Stimulated activated naive CD8-positive, alpha-beta T cell treated with anti-CD3 and anti-CD28 coated beads, Interleukin-15, Interleukin-2, amounts not matched to agents 100 U/mL and 50 U/mL, for 24 hours (primary cell): ENCODE data around the gene BABAM2.
A peak's percentile ranks its signal among the peaks of the same experiment; 100 is the strongest.
"Not testable (repeated sequence)": the region's sequence is repeated elsewhere in the genome, so short reads cannot be mapped to it uniquely, and the experiment has no call there.

Source experiments
- ATAC-seq: fragments of 150-1000 bp; cut with Tn5 transposase; one replicate; pipeline ENCODE4 v1.10.0; 2021
- DNase-seq: peaks from one replicate; pipeline ENCODE4 v3.0.0; 2021

BABAM2 gene

DNA sequence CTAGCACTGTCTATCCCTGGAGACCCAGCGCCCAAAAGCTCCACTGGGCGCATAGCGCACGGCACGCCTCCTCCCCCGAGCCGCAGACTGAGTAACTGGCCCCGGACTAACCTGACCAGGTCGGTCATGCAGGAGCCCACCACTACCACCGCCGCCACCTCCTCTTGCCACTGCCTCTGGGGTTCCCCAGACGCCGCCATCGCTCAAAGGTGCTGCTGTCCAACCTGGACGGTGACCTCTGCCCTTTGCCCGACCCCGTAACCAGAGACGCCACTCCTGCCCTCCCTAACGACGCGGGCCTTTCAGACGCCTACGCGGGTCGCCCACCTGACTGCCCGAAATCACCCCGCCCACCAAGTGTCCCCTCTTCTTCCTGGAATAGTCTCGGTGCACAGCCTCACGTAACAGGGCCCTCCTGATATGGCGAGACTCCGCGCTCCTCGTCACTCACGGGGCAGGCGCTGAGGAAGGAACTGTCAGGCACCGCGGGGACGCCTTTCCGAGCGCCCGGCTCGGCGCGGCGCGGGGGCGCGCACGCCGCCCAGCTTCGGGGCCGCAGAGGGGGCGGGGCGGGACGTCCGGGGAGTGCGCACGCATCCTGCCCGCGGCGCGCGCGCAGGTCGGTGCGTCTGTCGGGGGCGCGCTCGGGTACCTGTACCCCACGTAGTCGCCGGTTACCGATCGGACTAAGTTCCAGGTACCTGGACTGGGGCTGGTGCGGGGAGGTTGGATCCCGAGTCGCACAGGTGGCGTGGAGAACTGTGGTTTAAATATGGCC, at the start of gene BABAM2, which contains the start of gene RBKS:
Gene BABAM2 (plus strand): TSS at position 584 of the 778 bp plus-strand sequence. CDS start 3,828 bp downstream, outside the sequence.
Gene RBKS (minus strand): TSS at position 242 of the 778 bp plus-strand sequence. CDS start 42 bp downstream, at position 200.
- peak; percentile 88 for ATAC-seq
- DNase-seq, result peak; percentile 95

GRCh38 chr2:27842894-27843293, 47.6 kb upstream of the BABAM2 start:
- ATAC-seq, result no peak
- no peak for DNase-seq

- ATAC-seq (no peak), DNase-seq (no peak)
These were observed 46.5 kb upstream of the BABAM2 start for GRCh38 chr2:27843992-27844391.

DNA sequence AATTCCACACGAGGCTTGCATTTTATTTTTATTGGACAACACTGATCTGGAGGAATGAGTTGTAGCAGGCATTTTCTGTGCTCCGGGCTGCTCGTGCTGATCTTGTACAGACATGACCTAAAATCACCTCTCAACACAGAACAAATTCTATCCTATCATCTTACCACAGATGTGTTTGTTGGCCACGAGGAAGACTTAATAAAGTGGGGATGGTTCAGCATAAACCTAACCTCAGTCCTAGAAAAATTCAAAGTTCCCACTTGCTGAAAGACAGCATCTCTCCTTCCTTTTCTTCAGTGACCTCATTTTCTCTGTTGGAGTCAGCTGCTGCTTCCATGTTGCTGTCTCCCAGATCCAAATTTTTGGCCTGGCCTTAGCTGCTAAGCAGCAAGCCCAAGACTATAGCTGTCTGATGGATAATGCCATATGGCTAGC, 45.7 kb upstream of the BABAM2 start:
- ATAC-seq, result no peak
- DNase-seq, result no peak

GRCh38 chr2:27847333-27847732, 43.2 kb upstream of the BABAM2 start:
- no peak for ATAC-seq
- no peak for DNase-seq

- DNase-seq (no peak), ATAC-seq (no peak)
These were observed 40.8 kb upstream of the BABAM2 start for GRCh38 chr2:27849558-27850205.

DNA sequence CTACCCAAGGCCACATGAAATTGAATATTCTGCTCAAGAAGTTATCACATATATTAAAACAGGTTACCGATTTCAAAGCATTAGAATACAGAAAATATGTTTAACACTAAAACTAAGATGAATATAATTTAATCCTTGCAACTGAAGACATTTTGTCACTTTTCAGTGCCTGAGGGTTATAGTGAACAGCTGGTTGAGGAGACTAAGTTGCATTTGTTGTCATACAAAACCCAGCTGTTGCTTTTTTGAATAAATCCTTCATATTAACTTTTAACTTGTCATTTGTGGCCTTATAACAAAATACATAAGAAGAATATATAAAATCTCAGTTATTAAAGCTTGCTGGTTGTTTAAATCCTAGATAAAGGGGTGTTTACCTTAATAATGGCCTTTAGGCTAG, 37.8 kb upstream of the BABAM2 start:
- DNase-seq, result no peak
- ATAC-seq, result no peak

GRCh38 chr2:27854229-27854862, 36.2 kb upstream of the BABAM2 start:
- ATAC-seq (no peak), DNase-seq (no peak)

DNA sequence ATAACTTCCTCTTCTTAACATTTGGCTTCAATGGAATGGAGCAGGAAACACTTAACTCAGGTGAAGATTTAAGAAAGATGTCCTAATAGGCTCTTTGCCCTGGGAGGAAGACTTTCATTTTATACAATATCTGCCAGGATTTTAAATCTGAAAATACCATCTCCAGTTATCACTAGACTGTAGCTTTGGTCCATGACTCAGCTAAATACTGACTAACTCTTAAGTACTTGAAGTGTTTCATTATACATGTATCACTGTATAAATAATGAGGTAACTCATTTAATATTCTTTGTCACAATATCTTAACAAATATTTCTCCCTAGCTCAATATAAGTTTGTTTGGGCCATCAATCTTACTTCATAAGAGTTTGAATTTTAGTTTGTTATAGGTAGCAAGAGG, 35.1 kb upstream of the BABAM2 start:
- ATAC-seq, result no peak
- no peak for DNase-seq

- DNase-seq, result no peak
- no peak for ATAC-seq
These were observed 34.1 kb upstream of the BABAM2 start for GRCh38 chr2:27856386-27856785.

- no peak for DNase-seq
- no peak for ATAC-seq
These were observed 33.6 kb upstream of the BABAM2 start for GRCh38 chr2:27856956-27857355.

DNA sequence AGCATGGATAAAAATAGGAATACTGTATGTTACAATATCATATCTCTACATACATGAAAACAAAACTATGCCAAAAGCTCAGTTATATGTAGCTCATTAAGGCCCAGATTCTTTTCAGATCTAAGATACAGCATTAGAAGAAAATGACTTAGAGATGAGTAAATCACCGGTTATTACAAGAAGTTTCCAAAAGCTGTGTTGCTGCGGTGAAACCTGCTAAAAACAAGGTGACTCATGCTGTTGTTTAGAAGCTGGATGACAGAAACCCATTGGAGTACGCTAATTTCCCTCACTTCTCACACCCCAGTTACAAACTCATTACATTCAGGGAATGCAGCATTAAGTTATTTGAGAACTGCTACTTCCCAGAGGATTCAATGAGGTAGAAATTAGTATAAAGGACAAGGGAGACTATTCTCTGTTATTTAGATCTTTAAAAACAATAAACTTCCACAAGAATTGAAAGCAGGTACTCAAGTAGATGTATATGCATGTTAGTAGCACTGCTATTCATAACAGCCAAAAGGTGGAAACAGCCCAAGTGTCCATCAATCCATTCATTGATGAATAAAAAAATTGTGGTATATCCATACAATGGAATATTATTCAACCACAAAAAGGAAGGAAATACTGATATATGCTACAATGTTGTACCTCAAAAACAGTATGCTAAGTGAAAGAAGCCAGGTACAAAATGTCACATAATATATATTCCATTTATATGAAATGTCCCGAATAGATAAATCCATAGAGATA, 32.9 kb upstream of the BABAM2 start:
- no peak for DNase-seq
- peak; percentile 52 for ATAC-seq

DNA sequence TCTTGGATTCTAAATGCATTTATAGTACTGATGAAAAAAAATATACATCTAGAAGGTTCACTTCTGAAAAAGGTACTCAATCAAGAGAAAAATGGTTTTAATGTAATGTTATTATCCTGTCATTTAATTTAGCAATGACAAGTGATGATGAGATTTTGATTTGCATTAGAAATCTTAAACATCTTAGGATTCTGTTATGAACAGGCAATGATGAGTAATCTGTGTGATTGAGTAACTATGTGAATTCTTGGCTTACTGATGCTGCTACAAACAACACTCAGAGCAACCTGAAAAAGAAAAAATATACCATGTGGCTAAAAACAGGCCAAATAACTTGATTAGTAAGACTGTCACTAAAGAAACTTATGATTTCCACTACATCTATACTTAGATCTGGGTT, 30.4 kb upstream of the BABAM2 start:
- ATAC-seq, result peak; percentile 36
- DNase-seq, result no peak

DNA sequence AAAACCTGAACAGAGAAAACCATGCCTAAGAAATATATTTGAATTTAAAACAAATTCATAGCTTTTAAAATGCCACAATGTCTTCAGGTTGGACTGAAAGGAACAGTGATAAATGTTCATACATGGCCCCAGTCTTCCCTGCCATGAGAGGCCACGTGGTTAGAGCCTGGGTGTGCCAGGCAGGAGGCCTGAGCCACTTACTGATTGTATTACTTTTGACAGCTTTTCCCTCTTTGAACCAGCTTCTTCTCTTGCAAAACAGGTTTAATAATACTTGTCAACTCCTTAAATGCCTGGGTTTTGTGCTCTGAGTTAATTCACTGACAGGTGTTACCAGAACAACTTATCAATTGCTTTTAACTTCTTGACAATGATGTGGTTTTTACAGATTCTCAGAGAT, 27.4 kb upstream of the BABAM2 start:
- ATAC-seq (no peak), DNase-seq (no peak)

GRCh38 chr2:27863955-27864354, 26.6 kb upstream of the BABAM2 start:
- DNase-seq, ATAC-seq: not testable (repeated sequence)

DNA sequence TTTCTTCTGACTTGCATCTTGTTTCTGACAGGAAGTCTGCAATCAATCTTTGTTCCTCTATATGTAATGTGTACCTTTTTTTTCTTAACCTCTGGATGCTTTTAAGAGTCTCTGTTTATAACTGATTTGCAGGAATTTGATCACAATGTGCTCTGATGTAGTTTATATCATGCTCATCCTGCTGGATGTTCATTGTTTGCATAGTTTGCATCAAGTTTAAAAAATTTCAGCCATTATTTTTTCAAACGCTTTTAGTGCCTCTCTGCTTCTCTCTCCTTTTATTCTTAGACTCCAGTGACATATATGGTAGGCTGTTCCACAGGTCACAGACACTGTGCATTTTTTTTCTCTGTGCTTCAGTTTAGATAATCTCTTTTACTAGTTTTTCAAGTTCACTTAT, 24.3 kb upstream of the BABAM2 start:
- ATAC-seq (no peak), DNase-seq (no peak)

DNA sequence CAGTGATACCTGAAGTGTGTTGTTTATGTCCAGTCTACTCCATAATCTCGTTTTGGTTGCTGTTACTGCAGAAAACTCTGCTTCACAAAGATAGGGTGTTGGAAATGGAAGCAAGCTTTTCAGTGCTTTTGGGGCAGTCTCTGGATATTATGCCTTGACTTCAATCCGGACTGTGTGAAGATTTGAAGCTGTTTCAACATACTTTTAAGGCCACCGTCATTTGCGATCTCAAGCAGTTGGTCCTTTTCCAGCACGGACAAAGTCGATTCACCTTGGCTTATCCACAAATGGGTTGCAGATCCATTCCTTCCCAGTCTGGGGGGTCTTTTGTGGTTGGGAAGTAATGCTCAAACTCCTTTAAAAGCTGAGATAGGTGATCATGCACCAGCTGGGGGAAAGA, 20.8 kb upstream of the BABAM2 start:
- DNase-seq (no peak), ATAC-seq (no peak)

DNA sequence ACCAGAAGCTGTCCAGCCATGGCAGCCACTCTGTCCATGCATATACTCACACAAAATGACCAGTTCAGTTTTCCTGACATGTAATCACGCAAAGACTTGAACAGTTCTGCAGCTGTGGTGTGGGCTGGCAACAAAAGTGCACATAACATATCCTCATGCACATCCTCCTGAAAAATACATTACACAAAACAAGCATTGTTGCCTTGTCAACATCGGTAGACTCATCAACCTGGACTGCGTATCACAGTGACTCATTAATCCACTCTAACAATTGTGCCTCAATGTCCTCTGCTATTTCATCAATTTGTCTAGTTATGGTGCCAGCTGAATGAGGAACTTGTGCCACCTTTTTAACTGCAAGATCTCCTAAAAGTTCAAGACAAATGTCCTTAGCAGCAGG, 19.8 kb upstream of the BABAM2 start:
- DNase-seq (no peak), ATAC-seq (no peak)

- DNase-seq, result no peak
- ATAC-seq, result no peak
These were observed 18.7 kb upstream of the BABAM2 start for GRCh38 chr2:27871802-27872201.

DNA sequence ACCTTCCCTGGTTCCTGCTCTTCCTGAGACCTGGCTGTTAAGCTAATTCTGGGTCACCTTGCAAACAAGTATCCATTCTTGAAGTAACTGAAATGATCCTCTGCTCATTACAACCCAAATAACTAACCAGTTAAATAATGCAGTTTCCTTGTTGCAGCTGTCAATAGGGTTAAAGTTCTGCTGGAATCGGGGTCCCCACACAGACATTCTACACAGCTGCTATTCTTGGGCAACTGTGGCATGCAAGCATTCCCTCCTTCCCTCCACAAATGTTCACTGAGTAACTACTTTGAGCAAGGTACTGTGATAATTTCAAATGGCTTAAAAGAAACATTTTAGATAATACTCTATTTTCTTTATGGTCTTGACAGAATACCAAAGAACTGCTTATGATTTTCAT, 17.4 kb upstream of the BABAM2 start:
- ATAC-seq, result no peak

GRCh38 chr2:27875089-27875881, 15.2 kb upstream of the BABAM2 start:
- DNase-seq, result no peak

More for the DNA sequence above, 17.4 kb upstream of the BABAM2 start:
- no peak for DNase-seq

GRCh38 chr2:27878825-27879224, 11.7 kb upstream of the BABAM2 start:
- no peak for DNase-seq
- ATAC-seq, result no peak

More at GRCh38 chr2:27875089-27875881, 15.2 kb upstream of the BABAM2 start:
- no peak for ATAC-seq
